Heart left ventricle (tissue), 13 donors: ENCODE results near the gene FHL2.

Source experiments
- POLR2A ChIP-seq, 2 donors: fragments of 450-650 bp; IDR thresholded peaks; one replicate each; pipeline ENCODE4 v1.6.1; 2017; ENCODE audit warnings: antibody characterized with exemption in 2 of 2, mild to moderate bottlenecking in 2 of 2, moderate library complexity in 2 of 2
- TF ChIP-seq, protein P1 (sequence below), 12 donors: fragments of 200-600 bp; sonication (generic) in 4 of 12; IDR thresholded peaks; one replicate each; pipeline versions ENCODE4 v1.5.0 to v1.8.0; 2018 to 2022; ENCODE audit warnings: antibody characterized with exemption in 12 of 12, mild to moderate bottlenecking in 5 of 12
- donor health status: ischemic (EF 13 %, LVEDD 7.1; RV severe dilation, severe dysfunction).
- donor health status: DM: no; HTN: yes; CAD: no.
- donor health status: DM: no; HTN: no; CAD: no.
- donor health status: ischemic (EF 25% LVEDD 6.9; RV normal size, moderate dysfunction).
- donor health status: ischemic (EF 25% LVEDD 5.7; RV mildly dilated, moderate dysfunction).
- donor health status: ischemic (EF 35%, LVEDD 5.7; RV mildly dilated, moderate dysfunction).
- donor health status: nonischemic (EF 11% LVEDD 7.7; RV severe dilation, severe dysfunction).
- donor health status: DM: yes; HTN: yes; CAD: no.
- donor health status: PGD.
- donor health status: ischemic (EF 29% LVEDD 5.4; RV normal size, mild dysfunction).
- donor health status: nonischemic (EF 23%, LVEDD 6.1; RV moderate dilation, normal function).

DNA sequence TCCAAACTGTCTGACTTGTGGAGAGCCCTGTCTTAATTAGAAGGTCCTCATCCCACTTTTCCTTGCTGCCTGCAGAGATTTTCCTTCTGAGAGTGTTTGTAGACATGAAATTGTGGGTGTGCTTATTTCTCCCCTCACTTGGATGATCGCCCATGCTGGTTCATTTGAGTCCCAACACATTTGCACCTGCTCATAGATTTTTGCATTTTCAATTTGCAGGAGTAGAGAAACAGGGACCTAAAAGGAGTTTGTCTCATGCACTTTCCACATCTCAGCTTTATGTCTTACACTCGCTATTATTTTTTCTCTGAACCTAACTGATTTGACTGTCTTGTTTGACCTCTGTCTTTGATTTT lies 33.2 kb upstream of the FHL2 start:
- TF ChIP-seq, protein P1, sequence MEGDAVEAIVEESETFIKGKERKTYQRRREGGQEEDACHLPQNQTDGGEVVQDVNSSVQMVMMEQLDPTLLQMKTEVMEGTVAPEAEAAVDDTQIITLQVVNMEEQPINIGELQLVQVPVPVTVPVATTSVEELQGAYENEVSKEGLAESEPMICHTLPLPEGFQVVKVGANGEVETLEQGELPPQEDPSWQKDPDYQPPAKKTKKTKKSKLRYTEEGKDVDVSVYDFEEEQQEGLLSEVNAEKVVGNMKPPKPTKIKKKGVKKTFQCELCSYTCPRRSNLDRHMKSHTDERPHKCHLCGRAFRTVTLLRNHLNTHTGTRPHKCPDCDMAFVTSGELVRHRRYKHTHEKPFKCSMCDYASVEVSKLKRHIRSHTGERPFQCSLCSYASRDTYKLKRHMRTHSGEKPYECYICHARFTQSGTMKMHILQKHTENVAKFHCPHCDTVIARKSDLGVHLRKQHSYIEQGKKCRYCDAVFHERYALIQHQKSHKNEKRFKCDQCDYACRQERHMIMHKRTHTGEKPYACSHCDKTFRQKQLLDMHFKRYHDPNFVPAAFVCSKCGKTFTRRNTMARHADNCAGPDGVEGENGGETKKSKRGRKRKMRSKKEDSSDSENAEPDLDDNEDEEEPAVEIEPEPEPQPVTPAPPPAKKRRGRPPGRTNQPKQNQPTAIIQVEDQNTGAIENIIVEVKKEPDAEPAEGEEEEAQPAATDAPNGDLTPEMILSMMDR (IDR thresholded peaks at IDR 0.05) = no peak
- TF ChIP-seq POLR2A (IDR thresholded peaks at IDR 0.05) = no peak
